Tibial nerve (tissue), 4 donors: Measurements from ENCODE around the gene DDIT3. TPM values are rescaled to one million over a fixed set of nuclear protein-coding genes. Genes with fewer than 3 reads are reported as not detected.

Experiments
- DNase-seq, 2 donors: peaks; one replicate each; pipeline ENCODE4 v3.0.0-alpha.2; 2019; ENCODE audit warnings: low spot score in 2 of 2
- H3K27ac ChIP-seq, 4 donors: fragments of 200-600 bp; sonication (generic) in 3 of 4; one replicate each; pipeline ENCODE4 v1.5.1; 2017 to 2019; ENCODE audit warnings: mild to moderate bottlenecking in 1 of 4
- H3K27me3 ChIP-seq, 2 donors: fragments of 200-600 bp; sonication (generic) in 1 of 2; one replicate each; pipeline versions ENCODE4 v1.5.1 to v1.6.0; 2017 to 2019
- H3K36me3 ChIP-seq, 3 donors: fragments of 200-600 bp; sonication (generic); one replicate each; pipeline ENCODE4 v1.5.1; 2018 to 2019
- H3K4me1 ChIP-seq, 4 donors: fragments of 200-600 bp; sonication (generic) in 3 of 4; one replicate each; pipeline ENCODE4 v1.5.1; 2017 to 2019
- H3K4me3 ChIP-seq, 4 donors: fragments of 200-600 bp; sonication (generic) in 3 of 4; one replicate each; pipeline ENCODE4 v1.5.1; 2017 to 2019; ENCODE audit warnings: mild to moderate bottlenecking in 1 of 4, moderate library complexity in 1 of 4
- H3K9me3 ChIP-seq, 4 donors: fragments of 200-600 bp; sonication (generic) in 3 of 4; one replicate each; pipeline ENCODE4 v1.5.1; 2017 to 2019
- EP300 ChIP-seq, 2 donors: sonication (generic); formaldehyde crosslinking; IDR thresholded peaks; one replicate each; pipeline ENCODE4 v1.6.1; 2017; ENCODE audit warnings: antibody characterized with exemption in 2 of 2, mild to moderate bottlenecking in 1 of 2
- POLR2A ChIP-seq, 2 donors: fragments of 450-650 bp; IDR thresholded peaks; one replicate each; pipeline ENCODE4 v1.6.1; 2017; ENCODE audit warnings: antibody characterized with exemption in 2 of 2, mild to moderate bottlenecking in 2 of 2, moderate library complexity in 2 of 2
- WGBS, 2 donors: methylation state at CpG; one replicate each; pipeline ENCODE4 v1.1.5; 2018; 5-methylcytosine and 5-hydroxymethylcytosine counted together
- total RNA-seq, 4 donors: library from RNA; depleted of rRNA; stranded (reverse); fragments of >200 nt; gene quantifications; one replicate each; pipeline ENCODE4 v1.1.0, GENCODE V29; 2016
- TF ChIP-seq, protein P1 (sequence below), 5 experiments: fragments of 200-600 bp in 3 of 5; fragments of 450-650 bp in 2 of 5; sonication (generic) in 3 of 5; IDR thresholded peaks; one replicate each; pipeline ENCODE4 v1.5.1; 2016 to 2019; ENCODE audit warnings: antibody characterized with exemption in 5 of 5, mild to moderate bottlenecking in 3 of 5, moderate library complexity in 2 of 5

Gene DDIT3
- total RNA-seq, 4 donors from 2014 or later: 35.2 to 49.2 (median 42.1) TPM

DNA sequence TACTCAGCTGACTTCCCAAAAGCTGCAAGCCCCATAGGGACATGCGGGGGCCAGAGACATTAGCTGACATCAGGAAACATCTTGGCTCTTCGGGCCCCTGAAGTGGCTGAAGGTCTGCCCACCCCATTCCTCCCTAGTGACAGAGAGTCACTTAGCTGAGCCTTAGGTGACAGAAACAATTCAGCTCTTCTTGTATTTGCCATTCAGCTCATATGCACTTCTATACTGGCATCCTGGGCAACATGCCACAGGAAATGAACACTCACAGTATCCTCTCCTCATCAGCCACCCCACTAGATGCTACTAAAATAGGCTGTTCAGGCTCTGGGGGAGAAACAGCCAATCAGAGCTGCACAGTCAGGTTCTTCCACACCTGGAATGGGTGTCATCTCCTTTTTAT is 23.3 kb upstream of the DDIT3 start:
- no peak overlapping the region for H3K4me3 ChIP-seq
- H3K27ac ChIP-seq: no peak overlapping the region
- H3K9me3 ChIP-seq: no peaks in the 10 kb centered on the region
- H3K4me1 ChIP-seq: peaks cover 3 to 42% (median 16%) of the 10 kb centered on the region in 4 donors
- H3K36me3 ChIP-seq: peaks cover 0 to 51% (median 0%) of the 10 kb centered on the region in 3 donors
- TF ChIP-seq POLR2A (IDR thresholded peaks at IDR 0.05): no peak
- no peak for TF ChIP-seq EP300 (IDR thresholded peaks at IDR 0.05)
- TF ChIP-seq, protein P1, sequence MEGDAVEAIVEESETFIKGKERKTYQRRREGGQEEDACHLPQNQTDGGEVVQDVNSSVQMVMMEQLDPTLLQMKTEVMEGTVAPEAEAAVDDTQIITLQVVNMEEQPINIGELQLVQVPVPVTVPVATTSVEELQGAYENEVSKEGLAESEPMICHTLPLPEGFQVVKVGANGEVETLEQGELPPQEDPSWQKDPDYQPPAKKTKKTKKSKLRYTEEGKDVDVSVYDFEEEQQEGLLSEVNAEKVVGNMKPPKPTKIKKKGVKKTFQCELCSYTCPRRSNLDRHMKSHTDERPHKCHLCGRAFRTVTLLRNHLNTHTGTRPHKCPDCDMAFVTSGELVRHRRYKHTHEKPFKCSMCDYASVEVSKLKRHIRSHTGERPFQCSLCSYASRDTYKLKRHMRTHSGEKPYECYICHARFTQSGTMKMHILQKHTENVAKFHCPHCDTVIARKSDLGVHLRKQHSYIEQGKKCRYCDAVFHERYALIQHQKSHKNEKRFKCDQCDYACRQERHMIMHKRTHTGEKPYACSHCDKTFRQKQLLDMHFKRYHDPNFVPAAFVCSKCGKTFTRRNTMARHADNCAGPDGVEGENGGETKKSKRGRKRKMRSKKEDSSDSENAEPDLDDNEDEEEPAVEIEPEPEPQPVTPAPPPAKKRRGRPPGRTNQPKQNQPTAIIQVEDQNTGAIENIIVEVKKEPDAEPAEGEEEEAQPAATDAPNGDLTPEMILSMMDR (IDR thresholded peaks at IDR 0.05): no peak
- peaks cover 0 to 3% of the 10 kb centered on the region in 2 donors for H3K27me3 ChIP-seq
- 77 to 80% methylated on average over 2 of the region's 2 CpGs for WGBS, 2 donors
- no peak for DNase-seq

DNA sequence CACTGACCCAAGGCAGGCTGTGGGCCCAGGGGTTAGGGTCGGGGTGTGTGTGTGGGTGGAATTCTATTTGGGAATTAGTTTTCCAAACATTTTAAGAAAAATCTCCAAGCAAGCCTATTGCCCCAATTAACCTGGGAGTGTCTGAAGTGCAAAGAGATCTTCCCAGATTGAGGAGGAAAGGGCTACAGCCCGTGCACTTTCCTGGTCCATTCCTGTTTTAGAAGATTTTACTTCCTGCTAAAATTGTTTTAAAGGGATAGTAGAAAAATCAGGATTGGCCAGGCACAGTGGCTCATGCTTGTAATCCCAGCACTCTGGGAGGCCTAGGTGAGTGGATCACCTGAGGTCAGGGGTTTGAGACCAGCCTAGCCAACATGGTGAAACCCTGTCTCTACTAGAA is 21.4 kb upstream of the DDIT3 start:
- H3K27ac ChIP-seq: no peak overlapping the region
- no peaks in the 10 kb centered on the region for H3K9me3 ChIP-seq
- TF ChIP-seq POLR2A (IDR thresholded peaks at IDR 0.05): no peak
- H3K4me3 ChIP-seq: no peak overlapping the region
- H3K36me3 ChIP-seq: peaks cover 0 to 67% (median 0%) of the 10 kb centered on the region in 3 donors
- WGBS, 2 donors: 37 to 48% methylated on average over 2 of the region's 2 CpGs
- no peaks in the 10 kb centered on the region for H3K27me3 ChIP-seq
- DNase-seq: no peak
- peaks cover 3 to 35% (median 16%) of the 10 kb centered on the region in 4 donors for H3K4me1 ChIP-seq

DNA sequence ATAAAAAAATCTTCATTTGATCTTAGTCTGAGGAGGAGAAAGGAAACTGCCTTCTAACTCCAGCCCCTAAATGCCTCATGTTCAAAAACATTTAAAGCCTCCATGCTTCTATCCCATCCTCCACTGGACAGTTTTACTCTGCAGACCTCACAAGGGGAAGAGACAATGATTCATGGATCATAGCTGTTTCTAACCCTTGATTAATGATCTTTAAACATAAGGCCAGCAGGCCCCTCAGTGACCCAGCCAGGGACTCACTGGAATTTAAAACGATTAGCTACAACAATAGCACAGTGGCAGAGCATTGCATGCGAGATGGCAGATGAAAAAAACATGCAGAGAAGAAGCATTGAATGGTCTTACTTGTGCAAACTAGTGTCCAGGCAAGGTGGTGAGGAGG is 20.7 kb upstream of the DDIT3 start:
- Histone ChIP-seq H3K4me3 (no peak overlapping the region), H3K27ac (no peak overlapping the region), H3K36me3 (peaks cover 0 to 67% (median 0%) of the 10 kb centered on the region in 3 donors), H3K9me3 (no peaks in the 10 kb centered on the region), H3K27me3 (no peaks in the 10 kb centered on the region), H3K4me1 (peaks cover 3 to 34% (median 12%) of the 10 kb centered on the region in 4 donors)
- TF ChIP-seq EP300 (IDR thresholded peaks at IDR 0.05) (no peak), POLR2A (IDR thresholded peaks at IDR 0.05) (no peak)
- TF ChIP-seq, protein P1 (IDR thresholded peaks at IDR 0.05): no peak
- no peak for DNase-seq
- 30 to 48% methylated on average over 2 of the region's 2 CpGs for WGBS, 2 donors

DNA sequence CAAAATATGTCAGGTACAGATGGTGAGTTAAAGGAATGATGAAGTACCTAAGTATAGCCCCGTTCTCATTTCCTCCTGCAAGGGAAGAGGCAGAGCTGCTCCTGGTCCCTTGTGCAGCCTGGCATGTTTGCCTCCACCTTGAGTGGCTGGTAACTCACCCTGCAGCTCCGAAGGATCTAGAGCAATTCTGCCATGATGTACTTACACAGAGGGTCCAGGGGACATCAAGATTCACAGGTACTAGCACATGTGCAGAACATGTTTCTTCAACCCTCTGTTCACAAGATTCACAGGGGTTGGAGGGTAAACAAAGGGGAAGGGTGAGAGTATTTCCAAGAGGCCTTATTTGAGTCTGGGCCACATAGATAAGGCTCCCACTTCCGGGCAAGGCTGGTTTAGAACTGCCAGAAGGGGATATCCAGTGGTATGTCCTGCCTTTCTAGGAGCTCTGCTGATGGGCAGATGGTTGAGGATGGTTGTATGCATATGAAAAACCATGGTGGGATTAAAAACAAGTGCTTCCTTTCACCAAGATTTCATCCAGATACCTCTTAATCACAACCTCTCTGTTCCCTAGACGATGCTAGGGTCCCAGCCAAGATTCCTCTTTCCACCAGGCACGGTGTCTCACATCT is 18.9 kb upstream of the DDIT3 start:
- DNase-seq: no peak
- peaks cover 0 to 85% (median 0%) of the 10 kb centered on the region in 3 donors for H3K36me3 ChIP-seq
- TF ChIP-seq POLR2A (IDR thresholded peaks at IDR 0.05) (no peak), EP300 (IDR thresholded peaks at IDR 0.05) (no peak)
- TF ChIP-seq, protein P1 (IDR thresholded peaks at IDR 0.05): no peak
- no peak overlapping the region for H3K27ac ChIP-seq
- no peak overlapping the region for H3K4me3 ChIP-seq
- H3K9me3 ChIP-seq: no peaks in the 10 kb centered on the region
- H3K4me1 ChIP-seq: peaks cover 0 to 23% (median 1%) of the 10 kb centered on the region in 4 donors
- 81% methylated on average over 5 of the region's 5 CpGs for WGBS, 2 donors
- no peaks in the 10 kb centered on the region for H3K27me3 ChIP-seq

DNA sequence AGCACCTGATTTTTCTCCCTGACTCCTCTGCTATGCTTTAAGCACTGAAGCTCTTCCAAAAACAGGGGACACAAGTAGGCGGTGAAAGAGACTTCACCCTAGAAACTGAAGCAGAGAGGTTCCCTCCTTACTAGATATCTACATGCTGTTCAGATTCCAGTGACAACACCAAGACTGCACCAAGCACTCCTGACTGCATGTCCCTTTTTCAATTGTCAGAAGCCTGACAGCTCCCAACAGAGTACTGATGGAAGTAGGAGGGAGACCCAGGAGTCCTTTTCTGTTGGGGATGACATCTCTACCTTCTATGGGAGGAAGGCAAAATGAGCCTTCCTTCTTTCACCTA is 16.3 kb upstream of the DDIT3 start:
- Histone ChIP-seq H3K9me3 (no peaks in the 10 kb centered on the region), H3K27ac (no peak overlapping the region), H3K4me3 (no peak overlapping the region), H3K27me3 (no peaks in the 10 kb centered on the region), H3K4me1 (peaks cover 0 to 12% (median under 1%) of the 10 kb centered on the region in 4 donors), H3K36me3 (peaks cover 6 to 90% (median 15%) of the 10 kb centered on the region in 3 donors)
- TF ChIP-seq POLR2A (IDR thresholded peaks at IDR 0.05) (no peak), EP300 (IDR thresholded peaks at IDR 0.05) (no peak)
- TF ChIP-seq, protein P1 (IDR thresholded peaks at IDR 0.05): no peak
- 95 to 100% methylated on average over 1 of the region's 1 CpG for WGBS, 2 donors
- no peak for DNase-seq
